HEK293 (cell line): ENCODE measurements around the gene BMERB1.

ENCODE experiments used
- CTCF ChIA-PET: fragments of 350-600 bp; formaldehyde crosslinking; extraction: SDS; loops from one replicate; lab custom pipeline; 2021; ENCODE audit warnings: antibody characterized with exemption; lab: Yijun Ruan, JAX
- POLR2A ChIA-PET: fragments of 300-600 bp; formaldehyde crosslinking; extraction: SDS; loops from one replicate; lab custom pipeline; 2020; ENCODE audit warnings: antibody characterized with exemption, inconsistent platforms; lab: Yijun Ruan, JAX
- H3K27ac ChIP-seq: fragments of 200-500 bp; sonication (Bioruptor generic); 2 replicates; pipeline ENCODE4 v1.5.1; 2014; ENCODE audit warnings: low read depth, low read length, control low read depth, inconsistent platforms; ENCODE audit errors: extremely low read depth
- H3K36me3 ChIP-seq, 2 experiments: fragments of 200-500 bp in 1 of 2; sonication (Bioruptor generic) in 1 of 2; 1 replicate in 1 of 2; 2 replicates in 1 of 2; pipeline ENCODE4 v1.5.1; 2014 to 2017; ENCODE audit warnings: inconsistent platforms in 2 of 2, low read length in 2 of 2; ENCODE audit not compliant: control insufficient read depth in 2 of 2, insufficient read depth in 1 of 2
- H3K4me1 ChIP-seq: fragments of 200-500 bp; sonication (Bioruptor generic); 2 replicates; pipeline ENCODE4 v1.5.1; 2014; ENCODE audit warnings: mild to moderate bottlenecking, low read length, inconsistent platforms; ENCODE audit not compliant: control insufficient read depth, insufficient read depth
- H3K4me3 ChIP-seq: 2 replicates; pipeline ENCODE4 v1.5.1; 2011; ENCODE audit warnings: low read depth, mild to moderate bottlenecking, control low read depth, low read length, moderate library complexity
- H3K9me3 ChIP-seq: fragments of 200-500 bp; sonication (Bioruptor generic); 2 replicates; pipeline ENCODE4 v1.5.1; 2014; ENCODE audit warnings: low read depth, low read length, inconsistent platforms; ENCODE audit not compliant: control insufficient read depth, insufficient read depth
- GLI4 ChIP-seq: fragments of 450-650 bp; formaldehyde crosslinking; IDR thresholded peaks from 2 replicates; pipeline ENCODE4 v1.5.1; 2016; ENCODE audit warnings: missing biosample characterization, missing genetic modification characterization
- TCF7L2 ChIP-seq: IDR thresholded peaks from 2 replicates; pipeline ENCODE4 v1.6.1; 2011; ENCODE audit warnings: low read depth, mild to moderate bottlenecking, inconsistent platforms, low read length, moderate library complexity, borderline replicate concordance
- ZNF112 ChIP-seq: fragments of 450-650 bp; formaldehyde crosslinking; IDR thresholded peaks from 2 replicates; pipeline ENCODE4 v1.5.0; 2017; ENCODE audit warnings: missing biosample characterization, missing genetic modification characterization
- ZNF148 ChIP-seq: fragments of 450-650 bp; formaldehyde crosslinking; IDR thresholded peaks from 2 replicates; pipeline ENCODE4 v1.5.0; 2017; ENCODE audit warnings: missing biosample characterization, missing genetic modification characterization, borderline replicate concordance
- ZNF184 ChIP-seq: fragments of 450-650 bp; IDR thresholded peaks from 2 replicates; pipeline ENCODE4 v1.5.1; 2018; ENCODE audit warnings: missing biosample characterization, mild to moderate bottlenecking, missing genetic modification characterization
- ZNF223 ChIP-seq: fragments of 450-650 bp; formaldehyde crosslinking; IDR thresholded peaks from 2 replicates; pipeline ENCODE4 v1.5.1; 2016; ENCODE audit warnings: missing biosample characterization, missing genetic modification characterization
- ZNF350 ChIP-seq: fragments of 450-650 bp; formaldehyde crosslinking; IDR thresholded peaks from 2 replicates; pipeline ENCODE4 v1.5.0; 2017; ENCODE audit warnings: missing biosample characterization, mild to moderate bottlenecking, missing genetic modification characterization
- ZNF560 ChIP-seq: fragments of 450-650 bp; formaldehyde crosslinking; IDR thresholded peaks from 2 replicates; pipeline ENCODE4 v1.5.1; 2017; ENCODE audit warnings: missing biosample characterization, missing genetic modification characterization, borderline replicate concordance
- ZNF571 ChIP-seq: fragments of 450-650 bp; formaldehyde crosslinking; IDR thresholded peaks from 2 replicates; pipeline ENCODE4 v1.5.0; 2017; ENCODE audit warnings: missing biosample characterization, missing genetic modification characterization
- ZNF623 ChIP-seq: fragments of 450-650 bp; formaldehyde crosslinking; IDR thresholded peaks from 2 replicates; pipeline ENCODE4 v1.5.1; 2016; ENCODE audit warnings: missing biosample characterization, missing genetic modification characterization
- ZNF624 ChIP-seq: fragments of 450-650 bp; formaldehyde crosslinking; IDR thresholded peaks from 2 replicates; pipeline ENCODE4 v1.5.1; 2017; ENCODE audit warnings: missing biosample characterization, missing genetic modification characterization
- ZNF654 ChIP-seq: fragments of 450-650 bp; formaldehyde crosslinking; IDR thresholded peaks from 2 replicates; pipeline ENCODE4 v1.5.1; 2016; ENCODE audit warnings: low read depth, missing biosample characterization, missing genetic modification characterization
- ZNF76 ChIP-seq: fragments of 450-650 bp; formaldehyde crosslinking; IDR thresholded peaks from 2 replicates; pipeline ENCODE4; 2016; ENCODE audit warnings: low read depth, missing biosample characterization, missing genetic modification characterization, borderline replicate concordance
- ZNF837 ChIP-seq: fragments of 450-650 bp; formaldehyde crosslinking; IDR thresholded peaks from 2 replicates; pipeline ENCODE4 v1.5.1; 2016; ENCODE audit warnings: missing biosample characterization, missing genetic modification characterization
- TF ChIP-seq, protein P1 (sequence below): fragments of 450-650 bp; formaldehyde crosslinking; IDR thresholded peaks from 2 replicates; pipeline ENCODE4 v1.5.1; 2016; ENCODE audit warnings: missing biosample characterization, missing genetic modification characterization
- TF ChIP-seq, protein P2 (sequence below): fragments of 450-650 bp; formaldehyde crosslinking; IDR thresholded peaks from 2 replicates; pipeline ENCODE4 v1.5.1; 2016; ENCODE audit warnings: missing biosample characterization, missing genetic modification characterization
- TF ChIP-seq, protein P3 (sequence below): fragments of 450-650 bp; formaldehyde crosslinking; IDR thresholded peaks from 2 replicates; pipeline ENCODE4 v1.5.1; 2016; ENCODE audit warnings: missing biosample characterization, missing genetic modification characterization, low read depth
- TF ChIP-seq, protein P4 (sequence below): fragments of 450-650 bp; formaldehyde crosslinking; IDR thresholded peaks from 2 replicates; pipeline ENCODE4 v1.5.1; 2017; ENCODE audit warnings: missing biosample characterization, missing genetic modification characterization

BMERB1 gene

DNA sequence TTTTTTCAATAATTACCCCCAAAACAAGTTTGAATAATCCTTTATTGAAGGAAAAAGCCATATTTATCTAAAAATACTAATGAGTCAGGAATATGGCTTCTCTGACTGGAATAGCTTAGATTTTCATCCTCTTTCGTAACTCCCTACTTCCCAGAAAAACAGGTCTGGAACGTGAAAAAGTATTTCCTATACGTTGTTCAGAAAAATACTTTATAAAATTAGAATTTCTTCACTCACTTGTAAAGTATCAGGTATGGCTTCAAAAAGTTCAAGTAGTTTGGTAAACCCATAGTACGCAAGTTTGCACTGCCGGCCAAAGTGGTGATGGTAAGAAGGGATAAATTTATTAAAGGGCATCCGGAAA lies 174.9 kb downstream of the BMERB1 start:
- H3K4me1 ChIP-seq: no peaks in the 10 kb centered on the region
- peaks cover 16 to 86% of the 10 kb centered on the region in 2 experiments for H3K36me3 ChIP-seq
- ChIA-PET POLR2A (no interaction called here), CTCF (no interaction called here)
- TF ChIP-seq ZNF76 (tag by site-specific recombination) (no peak), ZNF184 (tag by site-specific recombination) (no peak), ZNF148 (tag by site-specific recombination) (no peak), ZNF571 (tag by site-specific recombination) (no peak), ZNF624 (tag by site-specific recombination) (no peak), ZNF837 (tag by site-specific recombination) (no peak), ZNF112 (no peak), TCF7L2 (no peak), ZNF350 (tag by site-specific recombination) (no peak), ZNF623 (tag by site-specific recombination) (no peak), ZNF560 (tag by site-specific recombination) (no peak), ZNF654 (no peak), GLI4 (tag by site-specific recombination) (no peak), ZNF223 (tag by site-specific recombination) (no peak)
- TF ChIP-seq, protein P1, sequence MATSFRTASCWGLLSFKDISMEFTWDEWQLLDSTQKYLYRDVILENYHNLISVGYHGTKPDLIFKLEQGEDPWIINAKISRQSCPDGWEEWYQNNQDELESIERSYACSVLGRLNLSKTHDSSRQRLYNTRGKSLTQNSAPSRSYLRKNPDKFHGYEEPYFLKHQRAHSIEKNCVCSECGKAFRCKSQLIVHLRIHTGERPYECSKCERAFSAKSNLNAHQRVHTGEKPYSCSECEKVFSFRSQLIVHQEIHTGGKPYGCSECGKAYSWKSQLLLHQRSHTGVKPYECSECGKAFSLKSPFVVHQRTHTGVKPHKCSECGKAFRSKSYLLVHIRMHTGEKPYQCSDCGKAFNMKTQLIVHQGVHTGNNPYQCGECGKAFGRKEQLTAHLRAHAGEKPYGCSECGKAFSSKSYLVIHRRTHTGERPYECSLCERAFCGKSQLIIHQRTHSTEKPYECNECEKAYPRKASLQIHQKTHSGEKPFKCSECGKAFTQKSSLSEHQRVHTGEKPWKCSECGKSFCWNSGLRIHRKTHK (tag by site-specific recombination): no peak
- TF ChIP-seq, protein P2, sequence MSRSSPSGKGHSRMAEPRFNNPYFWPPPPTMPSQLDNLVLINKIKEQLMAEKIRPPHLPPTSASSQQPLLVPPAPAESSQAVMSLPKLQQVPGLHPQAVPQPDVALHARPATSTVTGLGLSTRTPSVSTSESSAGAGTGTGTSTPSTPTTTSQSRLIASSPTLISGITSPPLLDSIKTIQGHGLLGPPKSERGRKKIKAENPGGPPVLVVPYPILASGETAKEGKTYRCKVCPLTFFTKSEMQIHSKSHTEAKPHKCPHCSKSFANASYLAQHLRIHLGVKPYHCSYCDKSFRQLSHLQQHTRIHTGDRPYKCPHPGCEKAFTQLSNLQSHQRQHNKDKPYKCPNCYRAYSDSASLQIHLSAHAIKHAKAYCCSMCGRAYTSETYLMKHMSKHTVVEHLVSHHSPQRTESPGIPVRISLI: no peak
- TF ChIP-seq, protein P3, sequence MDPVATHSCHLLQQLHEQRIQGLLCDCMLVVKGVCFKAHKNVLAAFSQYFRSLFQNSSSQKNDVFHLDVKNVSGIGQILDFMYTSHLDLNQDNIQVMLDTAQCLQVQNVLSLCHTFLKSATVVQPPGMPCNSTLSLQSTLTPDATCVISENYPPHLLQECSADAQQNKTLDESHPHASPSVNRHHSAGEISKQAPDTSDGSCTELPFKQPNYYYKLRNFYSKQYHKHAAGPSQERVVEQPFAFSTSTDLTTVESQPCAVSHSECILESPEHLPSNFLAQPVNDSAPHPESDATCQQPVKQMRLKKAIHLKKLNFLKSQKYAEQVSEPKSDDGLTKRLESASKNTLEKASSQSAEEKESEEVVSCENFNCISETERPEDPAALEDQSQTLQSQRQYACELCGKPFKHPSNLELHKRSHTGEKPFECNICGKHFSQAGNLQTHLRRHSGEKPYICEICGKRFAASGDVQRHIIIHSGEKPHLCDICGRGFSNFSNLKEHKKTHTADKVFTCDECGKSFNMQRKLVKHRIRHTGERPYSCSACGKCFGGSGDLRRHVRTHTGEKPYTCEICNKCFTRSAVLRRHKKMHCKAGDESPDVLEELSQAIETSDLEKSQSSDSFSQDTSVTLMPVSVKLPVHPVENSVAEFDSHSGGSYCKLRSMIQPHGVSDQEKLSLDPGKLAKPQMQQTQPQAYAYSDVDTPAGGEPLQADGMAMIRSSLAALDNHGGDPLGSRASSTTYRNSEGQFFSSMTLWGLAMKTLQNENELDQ (tag by site-specific recombination): no peak
- TF ChIP-seq, protein P4, sequence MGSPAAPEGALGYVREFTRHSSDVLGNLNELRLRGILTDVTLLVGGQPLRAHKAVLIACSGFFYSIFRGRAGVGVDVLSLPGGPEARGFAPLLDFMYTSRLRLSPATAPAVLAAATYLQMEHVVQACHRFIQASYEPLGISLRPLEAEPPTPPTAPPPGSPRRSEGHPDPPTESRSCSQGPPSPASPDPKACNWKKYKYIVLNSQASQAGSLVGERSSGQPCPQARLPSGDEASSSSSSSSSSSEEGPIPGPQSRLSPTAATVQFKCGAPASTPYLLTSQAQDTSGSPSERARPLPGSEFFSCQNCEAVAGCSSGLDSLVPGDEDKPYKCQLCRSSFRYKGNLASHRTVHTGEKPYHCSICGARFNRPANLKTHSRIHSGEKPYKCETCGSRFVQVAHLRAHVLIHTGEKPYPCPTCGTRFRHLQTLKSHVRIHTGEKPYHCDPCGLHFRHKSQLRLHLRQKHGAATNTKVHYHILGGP: no peak
- H3K9me3 ChIP-seq: no peaks in the 10 kb centered on the region
- no peak overlapping the region for H3K27ac ChIP-seq
- no peak overlapping the region for H3K4me3 ChIP-seq
